AG04450 (cell line): Measurements from ENCODE around the gene MN1. TPM values are rescaled to one million over a fixed set of nuclear protein-coding genes. Genes with fewer than 3 reads are reported as not detected.

Experiments
- CTCF ChIA-PET: fragments of 300-600, 350-600 bp; formaldehyde crosslinking; extraction: SDS; loops from one replicate; lab custom pipeline; 2022; ENCODE audit warnings: antibody characterized with exemption, inconsistent platforms; lab: Charles Lee
- POLR2A ChIA-PET: fragments of 350-600 bp; formaldehyde crosslinking; extraction: SDS; loops from one replicate; lab custom pipeline; 2021; ENCODE audit warnings: antibody characterized with exemption, inconsistent platforms; lab: Yijun Ruan, JAX
- DNase-seq: peaks from one replicate; pipeline ENCODE4 v3.0.0-alpha.2; 2011; ENCODE audit warnings: low read depth, low spot score
- H3K27ac ChIP-seq: one replicate; pipeline ENCODE4 v1.5.1; 2012; ENCODE audit warnings: low read depth, low read length, control low read depth
- H3K27me3 ChIP-seq: one replicate; pipeline ENCODE4 v1.6.0; 2012; ENCODE audit warnings: low read length; ENCODE audit not compliant: control insufficient read depth, insufficient read depth
- H3K4me3 ChIP-seq: 2 replicates; pipeline ENCODE4 v1.5.1; 2011; ENCODE audit warnings: mild to moderate bottlenecking, low read depth, low read length, control low read depth
- H3K9me3 ChIP-seq: 2 replicates; pipeline ENCODE4 v1.5.1; 2012; ENCODE audit warnings: low read length; ENCODE audit not compliant: control insufficient read depth, insufficient read depth
- CTCF ChIP-seq: IDR thresholded peaks from 2 replicates; pipeline ENCODE4 v1.5.1; 2011; ENCODE audit warnings: low read depth, low read length, control low read depth, inconsistent platforms
- polyA plus RNA-seq: library from polyadenylated mRNA; depleted of rRNA; stranded (reverse); fragments of >200 nt; gene quantifications from 2 replicates; pipeline ENCODE4 v1.2.3, GENCODE V29; 2011

MN1 gene
- polyA plus RNA-seq, 1 experiment, result 2.7 TPM

GRCh38 chr22:27729246-27729645 lies 72.3 kb downstream of the MN1 start:
- CTCF ChIA-PET, result interaction anchor here (1.1 kb wide), 1 partner anchor 9 kb away, joined by 3 read pairs; no protein-coding TSS in a partner anchor

GRCh38 chr22:27727673-27728451 lies 73.7 kb downstream of the MN1 start:
- no peak overlapping the region for H3K4me3 ChIP-seq
- CTCF ChIA-PET, result no interaction called here
- POLR2A ChIA-PET, result no interaction called here
- TF ChIP-seq CTCF, result no peak
- DNase-seq, result no peak
- H3K27ac ChIP-seq, result no peak overlapping the region
- no peaks in the 10 kb centered on the region for H3K9me3 ChIP-seq
- peaks cover 21% of the 10 kb centered on the region for H3K27me3 ChIP-seq

More at GRCh38 chr22:27729246-27729645, 72.3 kb downstream of the MN1 start:
- no peak for TF ChIP-seq CTCF
- Histone ChIP-seq H3K4me3 (no peak overlapping the region), H3K27me3 (peaks cover 18% of the 10 kb centered on the region), H3K9me3 (no peaks in the 10 kb centered on the region), H3K27ac (no peak overlapping the region)
- DNase-seq, result no peak
- POLR2A ChIA-PET, result no interaction called here

GRCh38 chr22:27726686-27727449 lies 74.7 kb downstream of the MN1 start:
- Histone ChIP-seq H3K9me3 (no peaks in the 10 kb centered on the region), H3K27ac (no peak overlapping the region), H3K27me3 (peaks cover 13% of the 10 kb centered on the region), H3K4me3 (no peak overlapping the region)
- TF ChIP-seq CTCF, result no peak
- POLR2A ChIA-PET, result no interaction called here
- CTCF ChIA-PET, result no interaction called here
- DNase-seq, result no peak

- CTCF ChIA-PET, result no interaction called here
- Histone ChIP-seq H3K4me3 (no peak overlapping the region), H3K27me3 (peaks cover 13% of the 10 kb centered on the region), H3K9me3 (no peaks in the 10 kb centered on the region), H3K27ac (no peak overlapping the region)
- POLR2A ChIA-PET, result no interaction called here
- TF ChIP-seq CTCF, result no peak
- no peak for DNase-seq
Observed at GRCh38 chr22:27726331-27726685, 75.2 kb downstream of the MN1 start.

- Histone ChIP-seq H3K4me3 (no peak overlapping the region), H3K27me3 (peaks cover 8% of the 10 kb centered on the region), H3K27ac (no peak overlapping the region), H3K9me3 (no peaks in the 10 kb centered on the region)
- no peak for DNase-seq
- ChIA-PET CTCF (no interaction called here), POLR2A (no interaction called here)
- no peak for TF ChIP-seq CTCF
Observed at GRCh38 chr22:27725661-27726060, 75.9 kb downstream of the MN1 start.
